Mesothelial cell of epicardium (in vitro differentiated cells): ENCODE measurements around the gene ARID3C. TPM values are rescaled to one million over a fixed set of nuclear protein-coding genes. Genes with fewer than 3 reads are reported as not detected.

Experiments
- DNase-seq, 2 experiments: peaks; one replicate each; pipeline ENCODE4 v3.0.0; 2021; ENCODE audit warnings: low spot score in 2 of 2; ENCODE audit not compliant: unreplicated experiment in 2 of 2
- H3K27ac Mint-ChIP-seq: 2 replicates; pipeline ENCODE4 v1.8.0; 2021; ENCODE audit warnings: mixed read lengths
- H3K27me3 Mint-ChIP-seq: 2 replicates; pipeline ENCODE4 v1.8.0; 2021; ENCODE audit warnings: low read depth, mixed read lengths
- H3K36me3 Mint-ChIP-seq: 2 replicates; pipeline ENCODE4 v1.8.0; 2021; ENCODE audit warnings: mixed read lengths
- H3K4me1 Mint-ChIP-seq: 2 replicates; pipeline ENCODE4 v1.8.0; 2021; ENCODE audit warnings: mixed read lengths
- H3K4me3 Mint-ChIP-seq: 2 replicates; pipeline ENCODE4 v1.8.0; 2021; ENCODE audit warnings: mild to moderate bottlenecking, moderate library complexity, mixed read lengths
- H3K9me3 Mint-ChIP-seq: 2 replicates; pipeline ENCODE4 v1.8.0; 2021; ENCODE audit warnings: mixed read lengths
- CTCF ChIP-seq: fragments of 200-600 bp; sonication (generic); IDR thresholded peaks from one replicate; pipeline ENCODE4 v1.5.0; 2021; ENCODE audit warnings: antibody characterized with exemption; ENCODE audit not compliant: unreplicated experiment
- total RNA-seq: library from RNA; stranded (reverse); gene quantifications from 3 replicates; pipeline ENCODE4 v1.2.1, GENCODE V29; 2021

ARID3C gene
- total RNA-seq, 1 donor from 2014 or later: 0.80 TPM

GRCh38 chr9:34669809-34670562, 41.1 kb upstream of the ARID3C start:
- peaks cover 4% of the 10 kb centered on the region for H3K4me1 Mint-ChIP-seq
- peaks cover 21% of the 10 kb centered on the region for H3K36me3 Mint-ChIP-seq
- no peak for TF ChIP-seq CTCF
- no peak overlapping the region for H3K4me3 Mint-ChIP-seq
- H3K9me3 Mint-ChIP-seq: peaks cover 24% of the 10 kb centered on the region
- no peak overlapping the region for H3K27ac Mint-ChIP-seq
- no peaks in the 10 kb centered on the region for H3K27me3 Mint-ChIP-seq
- no peak for DNase-seq

- H3K27ac Mint-ChIP-seq: peak overlapping the region; percentile 98
- TF ChIP-seq CTCF: no peak
- no peaks in the 10 kb centered on the region for H3K27me3 Mint-ChIP-seq
- peaks cover 26% of the 10 kb centered on the region for H3K36me3 Mint-ChIP-seq
- H3K4me1 Mint-ChIP-seq: peaks cover 11% of the 10 kb centered on the region
- peak overlapping the region; percentile 90 for H3K4me3 Mint-ChIP-seq
- H3K9me3 Mint-ChIP-seq: peaks cover 14% of the 10 kb centered on the region
- DNase-seq: peak; percentile 85 to 87
These were observed 36.8 kb upstream of the ARID3C start for GRCh38 chr9:34665381-34666250.

- Mint-ChIP-seq H3K4me1 (peaks cover 11% of the 10 kb centered on the region), H3K9me3 (peaks cover 10% of the 10 kb centered on the region), H3K27ac (peak overlapping the region; percentile 90), H3K4me3 (peak overlapping the region; percentile 90), H3K36me3 (peaks cover 30% of the 10 kb centered on the region), H3K27me3 (no peaks in the 10 kb centered on the region)
- no peak for TF ChIP-seq CTCF
- DNase-seq: no peak
These were observed 36.2 kb upstream of the ARID3C start for GRCh38 chr9:34665067-34665380.

GRCh38 chr9:34664281-34665066, 35.6 kb upstream of the ARID3C start:
- Mint-ChIP-seq H3K36me3 (peaks cover 25% of the 10 kb centered on the region), H3K27ac (peak overlapping the region; percentile 90), H3K9me3 (peaks cover 7% of the 10 kb centered on the region), H3K27me3 (no peaks in the 10 kb centered on the region), H3K4me3 (peak overlapping the region; percentile 90), H3K4me1 (peaks cover 11% of the 10 kb centered on the region)
- peak; percentile 58 for TF ChIP-seq CTCF
- peak in 1 of 2 experiments; percentile 78 for DNase-seq

- no peak for TF ChIP-seq CTCF
- no peaks in the 10 kb centered on the region for H3K9me3 Mint-ChIP-seq
- H3K27me3 Mint-ChIP-seq: no peaks in the 10 kb centered on the region
- no peak for DNase-seq
- no peak overlapping the region for H3K4me3 Mint-ChIP-seq
- peaks cover 16% of the 10 kb centered on the region for H3K36me3 Mint-ChIP-seq
- H3K4me1 Mint-ChIP-seq: peaks cover 11% of the 10 kb centered on the region
- H3K27ac Mint-ChIP-seq: no peak overlapping the region
These were observed 34.4 kb upstream of the ARID3C start for GRCh38 chr9:34663303-34663605.
